ENCODE data around the gene DHRS2.

The DHRS2 gene

GRCh38 chr14:23646648-23647549 is 10.7 kb downstream of the DHRS2 start:
- Histone ChIP-seq H3K36me3 (replicated peaks; ENCODE audit: low read depth, low read length) (no peaks in the 10 kb centered on the region), H3K27ac (ENCODE audit: low read length) (no peak overlapping the region), H3K27me3 (ENCODE audit: low read depth, low read length) (no peaks in the 10 kb centered on the region; the same call in 1 of the 2 replicates), H3K4me2 (ENCODE audit: low read length) (no peak overlapping the region), H3K4me3 (ENCODE audit: low read length) (no peak overlapping the region), H3K79me2 (ENCODE audit: low read length) (no peaks in the 10 kb centered on the region), H3K9ac (ENCODE audit: low read length) (no peak overlapping the region), H3K4me1 (ENCODE audit: low read length) (no peaks in the 10 kb centered on the region), H4K20me1 (ENCODE audit: insufficient read depth, low read length) (no peaks in the 10 kb centered on the region), H3K9me3 (ENCODE audit: insufficient read depth, low read length) (no peaks in the 10 kb centered on the region), H2AFZ (ENCODE audit: low read depth, low read length) (no peak overlapping the region)
- TF ChIP-seq, protein P1, sequence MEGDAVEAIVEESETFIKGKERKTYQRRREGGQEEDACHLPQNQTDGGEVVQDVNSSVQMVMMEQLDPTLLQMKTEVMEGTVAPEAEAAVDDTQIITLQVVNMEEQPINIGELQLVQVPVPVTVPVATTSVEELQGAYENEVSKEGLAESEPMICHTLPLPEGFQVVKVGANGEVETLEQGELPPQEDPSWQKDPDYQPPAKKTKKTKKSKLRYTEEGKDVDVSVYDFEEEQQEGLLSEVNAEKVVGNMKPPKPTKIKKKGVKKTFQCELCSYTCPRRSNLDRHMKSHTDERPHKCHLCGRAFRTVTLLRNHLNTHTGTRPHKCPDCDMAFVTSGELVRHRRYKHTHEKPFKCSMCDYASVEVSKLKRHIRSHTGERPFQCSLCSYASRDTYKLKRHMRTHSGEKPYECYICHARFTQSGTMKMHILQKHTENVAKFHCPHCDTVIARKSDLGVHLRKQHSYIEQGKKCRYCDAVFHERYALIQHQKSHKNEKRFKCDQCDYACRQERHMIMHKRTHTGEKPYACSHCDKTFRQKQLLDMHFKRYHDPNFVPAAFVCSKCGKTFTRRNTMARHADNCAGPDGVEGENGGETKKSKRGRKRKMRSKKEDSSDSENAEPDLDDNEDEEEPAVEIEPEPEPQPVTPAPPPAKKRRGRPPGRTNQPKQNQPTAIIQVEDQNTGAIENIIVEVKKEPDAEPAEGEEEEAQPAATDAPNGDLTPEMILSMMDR (IDR thresholded peaks at IDR 0.05; ENCODE audit: low read depth, low read length): no peak
- TF ChIP-seq EZH2phosphoT487 (IDR thresholded peaks at IDR 0.05; ENCODE audit: low read depth): no peak

- no peak overlapping the region for H2AFZ ChIP-seq (ENCODE audit: low read depth, low read length)
- TF ChIP-seq, protein P1 (IDR thresholded peaks at IDR 0.05; ENCODE audit: low read depth, low read length): no peak
- no peak for TF ChIP-seq EZH2phosphoT487 (IDR thresholded peaks at IDR 0.05; ENCODE audit: low read depth)
Observed at GRCh38 chr14:23647619-23648018, 11.5 kb downstream of the DHRS2 start.

GRCh38 chr14:23648764-23649460 is 12.7 kb downstream of the DHRS2 start:
- Histone ChIP-seq H3K9ac (ENCODE audit: low read length) (no peak overlapping the region), H3K36me3 (replicated peaks; ENCODE audit: low read depth, low read length) (no peaks in the 10 kb centered on the region), H3K79me2 (ENCODE audit: low read length) (no peaks in the 10 kb centered on the region), H3K9me3 (ENCODE audit: insufficient read depth, low read length) (no peaks in the 10 kb centered on the region), H3K27ac (ENCODE audit: low read length) (no peak overlapping the region), H3K4me3 (ENCODE audit: low read length) (no peak overlapping the region), H3K27me3 (ENCODE audit: low read depth, low read length) (no peaks in the 10 kb centered on the region; the same call in 1 of the 2 replicates), H3K4me2 (ENCODE audit: low read length) (no peak overlapping the region), H2AFZ (ENCODE audit: low read depth, low read length) (no peak overlapping the region), H4K20me1 (ENCODE audit: insufficient read depth, low read length) (no peaks in the 10 kb centered on the region), H3K4me1 (ENCODE audit: low read length) (no peaks in the 10 kb centered on the region)
- no peak for TF ChIP-seq EZH2phosphoT487 (IDR thresholded peaks at IDR 0.05; ENCODE audit: low read depth)
- TF ChIP-seq, protein P1 (IDR thresholded peaks at IDR 0.05; ENCODE audit: low read depth, low read length): no peak

More at GRCh38 chr14:23647619-23648018, 11.5 kb downstream of the DHRS2 start:
- Histone ChIP-seq H3K27ac (ENCODE audit: low read length) (no peak overlapping the region), H4K20me1 (ENCODE audit: insufficient read depth, low read length) (no peaks in the 10 kb centered on the region), H3K4me3 (ENCODE audit: low read length) (no peak overlapping the region), H3K79me2 (ENCODE audit: low read length) (no peaks in the 10 kb centered on the region), H3K9me3 (ENCODE audit: insufficient read depth, low read length) (no peaks in the 10 kb centered on the region), H3K27me3 (ENCODE audit: low read depth, low read length) (no peaks in the 10 kb centered on the region; the same call in 1 of the 2 replicates), H3K4me2 (ENCODE audit: low read length) (no peak overlapping the region), H3K4me1 (ENCODE audit: low read length) (no peaks in the 10 kb centered on the region), H3K36me3 (replicated peaks; ENCODE audit: low read depth, low read length) (no peaks in the 10 kb centered on the region), H3K9ac (ENCODE audit: low read length) (no peak overlapping the region)

DNA sequence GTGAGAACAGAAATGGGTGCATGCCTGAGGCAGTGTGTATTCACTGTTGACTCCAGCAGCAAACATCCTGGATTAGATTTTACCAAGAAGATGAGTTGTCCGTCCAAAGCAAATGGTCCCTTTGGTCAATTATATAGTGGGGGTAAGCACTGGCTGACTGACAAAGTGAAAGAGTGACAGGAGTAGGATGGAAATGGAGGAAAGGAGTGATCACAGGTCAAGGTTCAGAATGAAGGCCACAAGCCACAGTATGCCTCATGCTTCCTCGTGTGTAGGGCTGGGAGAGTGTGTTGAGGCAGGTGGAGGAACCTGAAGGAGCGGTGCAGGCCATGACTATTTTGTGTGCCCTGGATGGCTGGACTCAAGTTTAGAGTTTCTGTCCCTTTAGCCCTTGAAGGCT is 14.3 kb downstream of the DHRS2 start:
- TF ChIP-seq, protein P1 (IDR thresholded peaks at IDR 0.05; ENCODE audit: low read depth, low read length): no peak
- TF ChIP-seq EZH2phosphoT487 (IDR thresholded peaks at IDR 0.05; ENCODE audit: low read depth): no peak
- no peak overlapping the region for H3K4me3 ChIP-seq (ENCODE audit: low read length)
- H3K4me2 ChIP-seq (ENCODE audit: low read length): no peak overlapping the region
- H4K20me1 ChIP-seq (ENCODE audit: insufficient read depth, low read length): no peaks in the 10 kb centered on the region
- no peak overlapping the region for H3K27ac ChIP-seq (ENCODE audit: low read length)
- no peaks in the 10 kb centered on the region; the same call in 1 of the 2 replicates for H3K27me3 ChIP-seq (ENCODE audit: low read depth, low read length)
- no peak overlapping the region for H2AFZ ChIP-seq (ENCODE audit: low read depth, low read length)
- no peaks in the 10 kb centered on the region for H3K9me3 ChIP-seq (ENCODE audit: insufficient read depth, low read length)
- no peaks in the 10 kb centered on the region for H3K79me2 ChIP-seq (ENCODE audit: low read length)
- H3K4me1 ChIP-seq (ENCODE audit: low read length): no peaks in the 10 kb centered on the region
- H3K36me3 ChIP-seq (replicated peaks; ENCODE audit: low read depth, low read length): no peaks in the 10 kb centered on the region
- no peak overlapping the region for H3K9ac ChIP-seq (ENCODE audit: low read length)

Data from OCI-LY3 (cell line).